ENCODE results near the gene SNTG2. TPM values are rescaled to one million over a fixed set of nuclear protein-coding genes. Genes with fewer than 3 reads are reported as not detected.

The SNTG2 gene
- total RNA-seq, 5 donors from 2014 or later (not counting 1 experiment from before 2014, with no cell fraction given), result 0.86 to 4.8 (median 2.7) TPM

DNA sequence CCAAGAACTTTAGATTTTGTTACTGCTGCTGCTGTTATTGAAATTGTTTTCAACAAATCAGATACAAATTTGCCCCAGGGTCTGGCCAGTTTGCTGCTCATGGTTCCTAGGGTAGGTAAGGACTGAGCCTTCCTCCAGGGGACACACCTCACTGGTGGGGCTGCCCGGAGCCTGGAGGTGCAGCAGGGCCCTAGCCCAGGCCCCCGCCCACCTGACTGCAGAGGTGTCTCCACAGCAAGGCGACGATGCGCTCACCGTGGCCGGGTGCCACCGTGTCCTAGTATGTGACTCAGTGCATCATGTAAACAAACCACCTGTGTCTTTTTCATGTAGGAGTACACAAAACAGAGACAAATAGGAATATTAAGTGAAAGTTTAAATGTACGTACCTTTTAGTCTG is 309.1 kb downstream of the SNTG2 start:
- Histone ChIP-seq H3K4me1 (ENCODE audit: control insufficient read depth in 1 of 2, extremely low read depth in 1 of 2, insufficient read depth in 2 of 2, low read length in 2 of 2) (no peaks in the 10 kb centered on the region), H3K27me3 (replicated peaks in 1 of 2; ENCODE audit: control insufficient read depth in 2 of 2, extremely low read depth in 1 of 2, insufficient read depth in 2 of 2, low read length in 1 of 2) (no peaks in the 10 kb centered on the region), H3K9me3 (no peaks in the 10 kb centered on the region), H3K4me3 (ENCODE audit: control insufficient read depth in 1 of 2, extremely low read depth in 1 of 2, low read length in 1 of 2) (no peak overlapping the region), H3K36me3 (ENCODE audit: control insufficient read depth in 2 of 2, extremely low read depth in 1 of 2, insufficient read depth in 1 of 2, low read length in 1 of 2) (no peaks in the 10 kb centered on the region), H3K27ac (ENCODE audit: low read length) (no peak overlapping the region)
- Mint-ChIP-seq H3K27ac (no peak overlapping the region), H3K9me3 (no peaks in the 10 kb centered on the region), H3K27me3 (peaks cover 3 to 6% of the 10 kb centered on the region in 2 donors), H3K4me1 (peaks cover 0 to 5% (median 0%) of the 10 kb centered on the region in 3 donors), H3K4me3 (no peak overlapping the region), H3K36me3 (no peaks in the 10 kb centered on the region)
- WGBS (ENCODE audit: insufficient coverage), result 83% methylated on average over 2 of the region's 9 CpGs
- CTCF ChIA-PET, result no interaction called here
- ATAC-seq (replicated peaks in 1 of 4) (no peak), DNase-seq (no peak)
- POLR2A ChIA-PET, result no interaction called here

DNA sequence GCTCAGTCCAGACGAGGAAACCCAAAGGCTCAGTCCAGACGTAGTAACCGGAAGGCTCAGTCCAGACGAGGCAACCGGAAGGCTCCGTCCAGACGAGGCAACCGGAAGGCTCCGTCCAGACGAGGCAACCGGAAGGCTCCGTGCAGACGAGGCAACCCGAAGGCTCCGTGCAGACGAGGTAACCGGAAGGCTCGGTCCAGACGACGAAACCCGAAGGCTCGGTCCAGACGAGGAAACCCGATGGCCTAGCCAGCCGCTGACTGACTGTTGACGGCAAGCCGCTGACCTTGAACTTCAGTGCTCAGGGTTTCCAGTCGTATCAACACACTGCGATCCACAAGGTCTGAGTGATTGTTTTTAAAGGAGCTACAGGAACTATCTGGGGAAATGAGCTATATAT is 312.0 kb downstream of the SNTG2 start:
- 91% methylated on average over 24 of the region's 29 CpGs for WGBS (ENCODE audit: insufficient coverage)
- H3K9me3 Mint-ChIP-seq, result no peaks in the 10 kb centered on the region

DNA sequence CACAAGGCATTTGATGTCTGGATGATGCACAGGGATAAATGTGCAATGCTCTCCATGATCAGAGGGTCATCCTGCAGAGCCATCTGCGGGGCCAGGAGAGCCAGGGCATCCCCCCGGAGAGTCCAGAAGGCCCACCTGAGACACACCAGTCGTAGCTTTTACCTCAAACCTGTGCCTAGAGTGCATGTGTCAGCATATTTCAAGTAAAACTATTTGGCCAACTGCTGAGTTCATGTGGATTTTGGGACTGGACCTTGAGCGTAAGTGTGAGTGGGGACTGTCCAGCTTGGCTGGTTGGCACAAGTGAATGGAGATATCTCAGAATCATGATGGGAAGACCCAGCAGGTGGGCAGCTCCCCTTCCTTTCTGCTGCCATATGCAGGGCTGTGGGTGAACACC is 314.8 kb downstream of the SNTG2 start:
- H3K4me3 ChIP-seq (ENCODE audit: control insufficient read depth in 1 of 2, extremely low read depth in 1 of 2, low read length in 1 of 2), result no peak overlapping the region
- CTCF ChIA-PET, result no interaction called here
- ATAC-seq (replicated peaks in 1 of 4) (no peak), DNase-seq (no peak)
- H3K27me3 ChIP-seq (replicated peaks in 1 of 2; ENCODE audit: control insufficient read depth in 2 of 2, extremely low read depth in 1 of 2, insufficient read depth in 2 of 2, low read length in 1 of 2), result peaks cover 0 to 5% of the 10 kb centered on the region in 2 experiments
- 74% methylated on average over 4 of the region's 4 CpGs for WGBS (ENCODE audit: insufficient coverage)
- H3K36me3 ChIP-seq (ENCODE audit: control insufficient read depth in 2 of 2, extremely low read depth in 1 of 2, insufficient read depth in 1 of 2, low read length in 1 of 2), result no peaks in the 10 kb centered on the region
- no peaks in the 10 kb centered on the region for H3K9me3 Mint-ChIP-seq
- H3K9me3 ChIP-seq, result no peaks in the 10 kb centered on the region
- no peaks in the 10 kb centered on the region for H3K36me3 Mint-ChIP-seq
- H3K27me3 Mint-ChIP-seq, result peaks cover 6 to 7% of the 10 kb centered on the region in 2 donors
- no peak overlapping the region for H3K27ac Mint-ChIP-seq
- H3K4me1 Mint-ChIP-seq, result peaks cover 0 to 5% (median 0%) of the 10 kb centered on the region in 3 donors
- POLR2A ChIA-PET, result no interaction called here
- H3K27ac ChIP-seq (ENCODE audit: low read length), result no peak overlapping the region
- no peaks in the 10 kb centered on the region for H3K4me1 ChIP-seq (ENCODE audit: control insufficient read depth in 1 of 2, extremely low read depth in 1 of 2, insufficient read depth in 2 of 2, low read length in 2 of 2)
- no peak overlapping the region for H3K4me3 Mint-ChIP-seq

More for the DNA sequence above, 312.0 kb downstream of the SNTG2 start:
- ChIA-PET POLR2A (no interaction called here), CTCF (no interaction called here)
- Mint-ChIP-seq H3K27ac (no peak overlapping the region), H3K36me3 (no peaks in the 10 kb centered on the region), H3K27me3 (peaks cover 4 to 6% of the 10 kb centered on the region in 2 donors), H3K4me1 (peaks cover 0 to 5% (median 0%) of the 10 kb centered on the region in 3 donors), H3K4me3 (no peak overlapping the region)
- no peaks in the 10 kb centered on the region for H3K36me3 ChIP-seq (ENCODE audit: control insufficient read depth in 2 of 2, extremely low read depth in 1 of 2, insufficient read depth in 1 of 2, low read length in 1 of 2)
- no peaks in the 10 kb centered on the region for H3K27me3 ChIP-seq (replicated peaks in 1 of 2; ENCODE audit: control insufficient read depth in 2 of 2, extremely low read depth in 1 of 2, insufficient read depth in 2 of 2, low read length in 1 of 2)
- ATAC-seq (replicated peaks in 1 of 4) (no peak), DNase-seq (no peak)
- no peak overlapping the region for H3K27ac ChIP-seq (ENCODE audit: low read length)
- H3K9me3 ChIP-seq, result no peaks in the 10 kb centered on the region
- no peak overlapping the region for H3K4me3 ChIP-seq (ENCODE audit: control insufficient read depth in 1 of 2, extremely low read depth in 1 of 2, low read length in 1 of 2)
- H3K4me1 ChIP-seq (ENCODE audit: control insufficient read depth in 1 of 2, extremely low read depth in 1 of 2, insufficient read depth in 2 of 2, low read length in 2 of 2), result no peaks in the 10 kb centered on the region

DNA sequence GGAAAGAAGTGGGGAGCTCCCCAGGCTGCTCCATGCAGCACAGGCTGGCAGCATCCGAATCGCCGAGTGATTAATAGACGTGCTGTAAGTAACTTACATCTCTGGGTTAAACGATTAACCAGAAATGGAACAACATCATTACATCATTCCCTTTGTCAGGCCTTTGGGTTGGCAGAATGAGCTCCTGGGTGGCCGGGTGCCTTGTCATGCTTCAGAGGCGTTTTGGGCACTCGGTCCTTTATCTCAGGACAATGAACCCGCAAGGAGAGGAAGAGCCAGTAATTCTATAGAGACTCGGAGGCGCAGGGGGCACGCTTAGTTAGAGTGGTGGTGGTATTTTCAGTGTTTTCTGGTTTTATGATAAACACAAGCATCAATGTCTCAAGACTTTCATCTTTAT is 315.7 kb downstream of the SNTG2 start:
- ChIA-PET POLR2A (no interaction called here), CTCF (no interaction called here)
- H3K27ac Mint-ChIP-seq, result no peak overlapping the region
- H3K9me3 Mint-ChIP-seq, result no peaks in the 10 kb centered on the region
- H3K4me3 ChIP-seq (ENCODE audit: control insufficient read depth in 1 of 2, extremely low read depth in 1 of 2, low read length in 1 of 2), result no peak overlapping the region
- no peaks in the 10 kb centered on the region for H3K4me1 ChIP-seq (ENCODE audit: control insufficient read depth in 1 of 2, extremely low read depth in 1 of 2, insufficient read depth in 2 of 2, low read length in 2 of 2)
- H3K27me3 Mint-ChIP-seq, result peaks cover 6 to 7% of the 10 kb centered on the region in 2 donors
- H3K27me3 ChIP-seq (replicated peaks in 1 of 2; ENCODE audit: control insufficient read depth in 2 of 2, extremely low read depth in 1 of 2, insufficient read depth in 2 of 2, low read length in 1 of 2), result peaks cover 0 to 5% of the 10 kb centered on the region in 2 experiments
- peaks cover 0 to 5% (median 0%) of the 10 kb centered on the region in 3 donors for H3K4me1 Mint-ChIP-seq
- H3K9me3 ChIP-seq, result no peaks in the 10 kb centered on the region
- no peak overlapping the region for H3K4me3 Mint-ChIP-seq
- no peak for DNase-seq
- no peak overlapping the region for H3K27ac ChIP-seq (ENCODE audit: low read length)
- no peak for ATAC-seq (replicated peaks in 1 of 4)
- WGBS (ENCODE audit: insufficient coverage), result no CpG with 5 or more reads among the region's 12 CpGs
- H3K36me3 ChIP-seq (ENCODE audit: control insufficient read depth in 2 of 2, extremely low read depth in 1 of 2, insufficient read depth in 1 of 2, low read length in 1 of 2), result no peaks in the 10 kb centered on the region
- H3K36me3 Mint-ChIP-seq, result no peaks in the 10 kb centered on the region

DNA sequence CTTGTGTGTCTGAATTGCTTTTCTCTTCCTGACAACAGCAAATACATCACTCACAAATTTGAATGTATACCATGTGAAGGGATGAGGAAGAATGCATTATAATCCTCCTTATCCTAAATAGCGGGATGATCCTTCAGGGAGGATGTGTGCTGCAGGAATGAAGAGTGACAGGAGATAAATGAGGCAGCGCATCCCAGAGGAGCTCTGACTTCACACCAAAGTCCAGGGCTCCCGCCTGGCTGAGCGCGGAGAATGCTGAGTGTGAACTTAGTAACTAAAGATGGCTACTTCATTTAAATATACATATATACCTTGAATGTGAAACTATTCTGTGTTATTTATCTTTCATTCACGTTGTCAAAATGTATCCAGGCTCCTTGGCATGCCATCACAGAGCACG is 317.4 kb downstream of the SNTG2 start:
- no peak overlapping the region for H3K4me3 ChIP-seq (ENCODE audit: control insufficient read depth in 1 of 2, extremely low read depth in 1 of 2, low read length in 1 of 2)
- Mint-ChIP-seq H3K27ac (no peak overlapping the region), H3K36me3 (no peaks in the 10 kb centered on the region), H3K4me1 (no peaks in the 10 kb centered on the region), H3K4me3 (no peak overlapping the region), H3K9me3 (no peaks in the 10 kb centered on the region), H3K27me3 (peaks cover 0 to 7% of the 10 kb centered on the region in 2 donors)
- ChIA-PET POLR2A (no interaction called here), CTCF (no interaction called here)
- no peaks in the 10 kb centered on the region for H3K36me3 ChIP-seq (ENCODE audit: control insufficient read depth in 2 of 2, extremely low read depth in 1 of 2, insufficient read depth in 1 of 2, low read length in 1 of 2)
- ATAC-seq (replicated peaks in 1 of 4) (no peak), DNase-seq (no peak)
- H3K9me3 ChIP-seq, result no peaks in the 10 kb centered on the region
- no CpG with 5 or more reads among the region's 7 CpGs for WGBS (ENCODE audit: insufficient coverage)
- peaks cover 0 to 5% of the 10 kb centered on the region in 2 experiments for H3K27me3 ChIP-seq (replicated peaks in 1 of 2; ENCODE audit: control insufficient read depth in 2 of 2, extremely low read depth in 1 of 2, insufficient read depth in 2 of 2, low read length in 1 of 2)
- H3K4me1 ChIP-seq (ENCODE audit: control insufficient read depth in 1 of 2, extremely low read depth in 1 of 2, insufficient read depth in 2 of 2, low read length in 2 of 2), result no peaks in the 10 kb centered on the region
- no peak overlapping the region for H3K27ac ChIP-seq (ENCODE audit: low read length)

DNA sequence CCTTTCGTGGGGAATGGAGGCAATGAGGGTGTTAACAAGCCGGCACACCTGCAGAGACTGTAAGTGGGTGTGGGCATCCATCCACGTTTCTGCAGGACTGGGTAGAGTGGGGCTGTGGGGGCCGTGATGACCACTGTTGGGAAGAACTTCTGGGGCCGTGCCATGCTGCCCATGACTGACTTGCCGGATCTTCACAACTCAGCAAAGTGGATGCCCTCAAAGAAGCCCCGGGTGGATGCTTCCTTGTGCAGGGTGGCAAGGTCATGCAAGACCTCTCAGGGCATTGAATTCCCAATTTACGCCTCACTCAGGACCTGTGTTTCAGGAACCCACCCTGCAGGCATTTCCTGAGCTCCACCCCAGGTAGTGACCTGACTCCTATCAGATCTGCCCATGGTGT is 319.2 kb downstream of the SNTG2 start:
- no peaks in the 10 kb centered on the region for H3K9me3 ChIP-seq
- H3K36me3 ChIP-seq (ENCODE audit: control insufficient read depth in 2 of 2, extremely low read depth in 1 of 2, insufficient read depth in 1 of 2, low read length in 1 of 2), result no peaks in the 10 kb centered on the region
- ATAC-seq (replicated peaks in 1 of 4) (no peak), DNase-seq (no peak)
- Mint-ChIP-seq H3K4me3 (no peak overlapping the region), H3K4me1 (no peaks in the 10 kb centered on the region), H3K27ac (no peak overlapping the region), H3K36me3 (no peaks in the 10 kb centered on the region), H3K9me3 (peaks cover 4 to 12% (median 4%) of the 10 kb centered on the region in 3 donors), H3K27me3 (peaks cover 0 to 7% of the 10 kb centered on the region in 2 donors)
- no peaks in the 10 kb centered on the region for H3K4me1 ChIP-seq (ENCODE audit: control insufficient read depth in 1 of 2, extremely low read depth in 1 of 2, insufficient read depth in 2 of 2, low read length in 2 of 2)
- peaks cover 0 to 5% of the 10 kb centered on the region in 2 experiments for H3K27me3 ChIP-seq (replicated peaks in 1 of 2; ENCODE audit: control insufficient read depth in 2 of 2, extremely low read depth in 1 of 2, insufficient read depth in 2 of 2, low read length in 1 of 2)
- ChIA-PET CTCF (no interaction called here), POLR2A (no interaction called here)
- 77% methylated on average over 7 of the region's 8 CpGs for WGBS (ENCODE audit: insufficient coverage)
- no peak overlapping the region for H3K4me3 ChIP-seq (ENCODE audit: control insufficient read depth in 1 of 2, extremely low read depth in 1 of 2, low read length in 1 of 2)
- H3K27ac ChIP-seq (ENCODE audit: low read length), result no peak overlapping the region

DNA sequence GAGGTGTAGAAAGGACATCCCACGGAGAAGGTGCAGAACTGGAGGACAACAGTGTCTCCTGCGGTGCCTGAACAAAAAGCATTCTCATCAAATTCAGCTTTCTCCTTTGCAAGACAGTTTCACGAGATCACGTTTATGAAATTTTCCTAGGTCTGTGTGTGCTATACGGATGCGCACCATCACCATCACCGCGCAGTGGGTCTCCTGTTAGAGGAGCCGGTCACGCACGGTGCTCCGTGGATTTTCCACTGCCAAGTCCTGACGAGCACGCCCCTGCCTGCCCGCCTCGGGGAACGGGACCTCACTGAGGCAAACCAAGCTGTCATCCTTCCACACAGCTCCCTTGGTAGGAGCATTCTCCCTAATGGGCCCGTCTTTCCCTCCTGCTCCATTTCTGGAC is 322.2 kb downstream of the SNTG2 start:
- no peaks in the 10 kb centered on the region for H3K4me1 Mint-ChIP-seq
- Histone ChIP-seq H3K4me3 (ENCODE audit: control insufficient read depth in 1 of 2, extremely low read depth in 1 of 2, low read length in 1 of 2) (no peak overlapping the region), H3K27ac (ENCODE audit: low read length) (no peak overlapping the region), H3K4me1 (ENCODE audit: control insufficient read depth in 1 of 2, extremely low read depth in 1 of 2, insufficient read depth in 2 of 2, low read length in 2 of 2) (no peaks in the 10 kb centered on the region), H3K9me3 (no peaks in the 10 kb centered on the region), H3K27me3 (replicated peaks in 1 of 2; ENCODE audit: control insufficient read depth in 2 of 2, extremely low read depth in 1 of 2, insufficient read depth in 2 of 2, low read length in 1 of 2) (peaks cover 0 to 5% of the 10 kb centered on the region in 2 experiments), H3K36me3 (ENCODE audit: control insufficient read depth in 2 of 2, extremely low read depth in 1 of 2, insufficient read depth in 1 of 2, low read length in 1 of 2) (no peaks in the 10 kb centered on the region)
- peaks cover 4% of the 10 kb centered on the region for H3K36me3 Mint-ChIP-seq
- DNase-seq, result no peak
- CTCF ChIA-PET, result no interaction called here
- H3K27ac Mint-ChIP-seq, result no peak overlapping the region
- POLR2A ChIA-PET, result no interaction called here
- no peak overlapping the region for H3K4me3 Mint-ChIP-seq
- WGBS (ENCODE audit: insufficient coverage), result 97% methylated on average over 18 of the region's 18 CpGs
- peaks cover 4% of the 10 kb centered on the region in 2 donors for H3K27me3 Mint-ChIP-seq
- peaks cover 4 to 25% (median 14%) of the 10 kb centered on the region in 3 donors for H3K9me3 Mint-ChIP-seq
- ATAC-seq (replicated peaks in 1 of 4), result no peak

Data from T-cell (primary cell).